ENCODE results near the gene TMED10. TPM values are rescaled to one million over a fixed set of nuclear protein-coding genes. Genes with fewer than 3 reads are reported as not detected.
"Not testable (repeated sequence)": the region's sequence is repeated elsewhere in the genome, so short reads cannot be mapped to it uniquely, and the experiment has no call there.

The TMED10 gene
- total RNA-seq, 1 donor from 2014 or later: 361 TPM

DNA sequence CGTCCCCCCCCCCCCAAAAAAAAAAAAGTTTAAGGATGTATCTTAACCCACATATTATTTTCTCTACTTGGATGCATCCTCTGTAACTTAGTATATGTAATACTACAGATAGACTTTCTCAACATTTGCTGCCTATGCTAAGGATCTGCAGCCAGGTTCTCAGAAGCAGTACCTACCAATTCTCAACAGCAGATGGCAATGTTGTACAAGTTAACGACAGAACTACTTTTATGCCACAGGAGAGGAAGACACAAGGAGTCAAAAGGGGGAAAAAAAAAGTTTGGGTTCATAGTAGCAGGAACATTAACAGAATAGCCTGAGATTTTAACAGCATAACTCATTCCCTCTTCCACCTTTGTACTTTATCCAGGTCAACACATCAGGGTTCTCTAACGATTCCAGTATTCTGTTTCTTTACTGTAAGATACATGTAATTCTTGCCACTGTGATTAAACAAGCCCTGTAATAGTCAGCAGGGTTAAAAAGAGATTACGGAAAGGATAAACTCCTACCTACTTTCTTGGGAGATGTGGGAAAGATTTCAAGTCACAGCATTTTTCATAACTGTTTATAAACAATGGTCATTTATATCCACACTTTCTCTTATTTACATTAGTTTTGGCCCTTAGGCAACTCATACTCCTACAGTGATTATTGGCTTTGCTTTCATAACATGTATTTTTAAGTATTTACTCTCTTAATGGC is 43.9 kb downstream of the TMED10 start:
- Mint-ChIP-seq H3K36me3 (ENCODE audit: low read depth) (peaks cover 23% of the 10 kb centered on the region), H3K9me3 (ENCODE audit: low read depth) (no peaks in the 10 kb centered on the region), H3K27ac (ENCODE audit: unreplicated experiment) (peak overlapping the region; percentile 70), H3K4me3 (ENCODE audit: unreplicated experiment) (no peak overlapping the region), H3K4me1 (ENCODE audit: low read depth) (peaks cover 16% of the 10 kb centered on the region), H3K27me3 (ENCODE audit: low read depth) (no peaks in the 10 kb centered on the region)
- TF ChIP-seq CTCF (IDR thresholded peaks at IDR 0.05): peak; percentile 90
- no peak for DNase-seq (ENCODE audit: low spot score)

- Mint-ChIP-seq H3K36me3 (ENCODE audit: low read depth) (peaks cover 8% of the 10 kb centered on the region), H3K4me3 (ENCODE audit: unreplicated experiment) (no peak overlapping the region), H3K4me1 (ENCODE audit: low read depth) (peaks cover 43% of the 10 kb centered on the region), H3K27me3 (ENCODE audit: low read depth) (no peaks in the 10 kb centered on the region), H3K9me3 (ENCODE audit: low read depth) (no peaks in the 10 kb centered on the region), H3K27ac (ENCODE audit: unreplicated experiment) (no peak overlapping the region)
- no peak for DNase-seq (ENCODE audit: low spot score)
- no peak for TF ChIP-seq CTCF (IDR thresholded peaks at IDR 0.05)
Observed at GRCh38 chr14:75128596-75128990, 47.8 kb downstream of the TMED10 start.

DNA sequence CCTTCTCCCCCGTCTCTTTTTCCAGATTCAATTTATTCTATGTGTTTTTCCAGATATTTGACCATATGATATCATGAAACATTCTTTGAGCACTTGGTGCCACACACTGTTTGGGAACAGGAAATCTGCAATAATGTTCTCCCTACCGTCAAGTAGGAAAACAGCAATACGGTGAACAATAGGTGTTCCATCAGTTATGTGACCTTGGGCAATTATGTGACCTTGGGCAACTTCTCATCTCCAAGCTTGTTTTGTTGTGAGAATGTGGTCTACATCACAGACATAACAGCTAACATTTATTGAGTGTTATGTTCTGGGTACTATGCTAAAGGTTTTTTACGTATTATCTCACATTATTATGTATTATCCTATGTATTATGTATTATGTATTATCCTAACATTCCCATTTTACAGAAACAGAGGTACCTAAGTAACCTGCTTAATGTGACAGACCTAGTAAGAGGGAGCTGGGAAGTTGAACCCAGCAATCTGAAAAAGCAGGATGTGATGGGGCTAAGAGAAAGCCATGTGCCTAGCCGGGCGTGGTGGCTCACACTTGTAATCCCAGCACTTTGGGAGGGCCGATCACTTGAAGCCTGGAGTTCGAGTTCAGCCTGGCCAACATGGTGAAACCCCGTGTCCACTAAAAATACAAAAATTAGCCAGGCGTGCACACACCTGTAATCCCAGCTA is 48.4 kb downstream of the TMED10 start:
- no peak for TF ChIP-seq CTCF (IDR thresholded peaks at IDR 0.05)
- Mint-ChIP-seq H3K9me3 (ENCODE audit: low read depth) (no peaks in the 10 kb centered on the region), H3K4me1 (ENCODE audit: low read depth) (peaks cover 45% of the 10 kb centered on the region), H3K36me3 (ENCODE audit: low read depth) (peaks cover 4% of the 10 kb centered on the region), H3K27ac (ENCODE audit: unreplicated experiment) (peak overlapping the region; percentile 74), H3K4me3 (ENCODE audit: unreplicated experiment) (peak overlapping the region; percentile 87), H3K27me3 (ENCODE audit: low read depth) (no peaks in the 10 kb centered on the region)
- no peak for DNase-seq (ENCODE audit: low spot score)

DNA sequence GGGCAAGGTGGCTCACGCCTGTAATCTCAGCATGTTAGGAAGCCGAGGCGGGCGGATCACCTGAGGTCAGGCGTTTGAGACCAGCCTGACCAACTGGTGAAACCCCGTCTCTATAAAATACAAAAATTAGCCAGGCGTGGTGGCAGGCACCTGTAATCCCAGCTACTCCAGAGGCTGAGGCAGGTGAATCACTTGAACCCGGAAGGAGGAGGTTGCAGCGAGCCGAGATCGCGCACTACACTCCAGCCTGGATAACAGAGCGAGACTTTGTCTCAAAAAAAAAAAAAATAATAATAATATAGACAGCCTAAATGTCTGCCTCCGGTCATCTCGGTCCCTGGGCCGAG is 49.0 kb downstream of the TMED10 start:
- H3K9me3 Mint-ChIP-seq (ENCODE audit: low read depth); DNase-seq (ENCODE audit: low spot score); H3K36me3 Mint-ChIP-seq (ENCODE audit: low read depth); H3K27me3 Mint-ChIP-seq (ENCODE audit: low read depth): not testable (repeated sequence)
- peak overlapping the region; percentile 87 for H3K4me3 Mint-ChIP-seq (ENCODE audit: unreplicated experiment)
- H3K4me1 Mint-ChIP-seq (ENCODE audit: low read depth): peaks cover 41% of the 10 kb centered on the region
- peak overlapping the region; percentile 97 for H3K27ac Mint-ChIP-seq (ENCODE audit: unreplicated experiment)

- no peaks in the 10 kb centered on the region for H3K9me3 Mint-ChIP-seq (ENCODE audit: low read depth)
- H3K36me3 Mint-ChIP-seq (ENCODE audit: low read depth): peaks cover 3% of the 10 kb centered on the region
- peaks cover 39% of the 10 kb centered on the region for H3K4me1 Mint-ChIP-seq (ENCODE audit: low read depth)
- no peaks in the 10 kb centered on the region for H3K27me3 Mint-ChIP-seq (ENCODE audit: low read depth)
- peak; percentile 38 for TF ChIP-seq CTCF (IDR thresholded peaks at IDR 0.05)
- H3K4me3 Mint-ChIP-seq (ENCODE audit: unreplicated experiment): peak within 1 kb of the TSS; percentile 87
- peak within 1 kb of the TSS; percentile 97 for H3K27ac Mint-ChIP-seq (ENCODE audit: unreplicated experiment)
- DNase-seq (ENCODE audit: low spot score): peak; percentile 94
Observed at GRCh38 chr14:75126679-75127473, 49.5 kb downstream of the TMED10 start, which contains the start of gene NEK9. Gene NEK9 (minus strand): TSS chr14:75127048. CDS start chr14:75126921, 127 bp downstream.
